GM12892 (cell line): ENCODE results near the gene DENND1B.

Source experiments
- POLR2A ChIP-seq: IDR thresholded peaks from 2 replicates; pipeline ENCODE4 v1.6.1; 2011; ENCODE audit warnings: low read depth, low read length, control low read depth
- POLR2AphosphoS5 ChIP-seq: IDR thresholded peaks from 2 replicates; pipeline ENCODE4 v1.6.1; 2011; ENCODE audit warnings: low read depth, low read length, control low read depth
- TAF1 ChIP-seq: IDR thresholded peaks from 2 replicates; pipeline ENCODE4 v1.6.1; 2011; ENCODE audit warnings: low read depth, mild to moderate bottlenecking, control low read depth, low read length, borderline replicate concordance

DNA sequence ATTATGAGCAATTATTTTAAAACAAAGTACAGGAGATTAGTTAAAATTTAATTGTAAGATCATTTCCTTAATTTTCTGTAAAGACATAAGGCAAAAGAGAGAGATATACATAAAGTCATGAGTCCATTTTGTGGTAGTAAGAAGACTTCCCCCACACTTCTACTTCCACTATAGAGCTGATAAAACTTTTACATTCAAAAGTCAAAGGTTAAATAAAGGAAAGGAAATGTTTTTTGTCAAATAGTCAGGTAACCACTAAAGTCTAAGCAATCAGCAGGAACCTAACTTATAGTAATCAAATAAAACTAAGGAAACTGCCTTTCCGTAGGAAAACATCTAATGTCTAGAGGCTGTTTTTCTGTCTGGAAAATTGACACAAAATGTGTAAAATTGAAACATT is 110.9 kb downstream of the DENND1B start:
- TF ChIP-seq POLR2A (no peak), TAF1 (no peak), POLR2AphosphoS5 (no peak)
